LNCaP clone FGC (cell line): ENCODE data around the gene CHCHD6.

Experiments used
- DNase-seq: peaks from one replicate; pipeline ENCODE4 v3.0.0-alpha.2; 2011; ENCODE audit warnings: low read depth
- H3K4me3 ChIP-seq: 2 replicates; pipeline ENCODE4 v1.5.1; 2011; ENCODE audit warnings: mild to moderate bottlenecking, low read depth, low read length, control low read depth
- CTCF ChIP-seq: IDR thresholded peaks from 2 replicates; pipeline ENCODE4 v1.5.1; 2012; ENCODE audit warnings: mild to moderate bottlenecking; ENCODE audit not compliant: control insufficient read depth, insufficient read depth; ENCODE audit errors: extremely low read depth

The CHCHD6 gene

GRCh38 chr3:126743781-126744180 is 39.7 kb downstream of the CHCHD6 start:
- no peak for DNase-seq
- no peak for TF ChIP-seq CTCF
- H3K4me3 ChIP-seq = no peak overlapping the region

GRCh38 chr3:126745760-126746394 is 41.8 kb downstream of the CHCHD6 start:
- no peak overlapping the region for H3K4me3 ChIP-seq
- peak; percentile 46 for DNase-seq
- no peak for TF ChIP-seq CTCF

GRCh38 chr3:126746395-126747177 is 42.5 kb downstream of the CHCHD6 start:
- no peak overlapping the region for H3K4me3 ChIP-seq
- no peak for TF ChIP-seq CTCF
- DNase-seq = no peak

GRCh38 chr3:126747768-126748167 is 43.7 kb downstream of the CHCHD6 start:
- H3K4me3 ChIP-seq = no peak overlapping the region
- no peak for TF ChIP-seq CTCF
- no peak for DNase-seq

GRCh38 chr3:126748701-126749546 is 44.9 kb downstream of the CHCHD6 start:
- DNase-seq = no peak
- no peak for TF ChIP-seq CTCF
- no peak overlapping the region for H3K4me3 ChIP-seq

GRCh38 chr3:126749547-126749875 is 45.5 kb downstream of the CHCHD6 start:
- TF ChIP-seq CTCF = no peak
- no peak for DNase-seq
- H3K4me3 ChIP-seq = no peak overlapping the region
